MM.1S (cell line): Measurements from ENCODE around the gene CHCHD3.

Source experiments
- DNase-seq: peaks from one replicate; pipeline ENCODE4 v3.0.0-alpha.2; 2015
- H2AFZ ChIP-seq: fragments of 300-600 bp; sonication (generic); 2 replicates; pipeline ENCODE4 v1.6.0; 2016; ENCODE audit warnings: antibody characterized with exemption, low read length
- H3F3A ChIP-seq: fragments of 300-600 bp; sonication (generic); 2 replicates; pipeline ENCODE4 v1.6.1; 2016; ENCODE audit warnings: mild to moderate bottlenecking, antibody characterized with exemption, low read length, moderate library complexity, mixed read lengths; ENCODE audit not compliant: insufficient read depth
- H3K27ac ChIP-seq: fragments of 300-600 bp; sonication (generic); 2 replicates; pipeline ENCODE4 v1.5.1; 2016; ENCODE audit warnings: mild to moderate bottlenecking, low read length
- H3K27me3 ChIP-seq: fragments of 300-600 bp; sonication (generic); replicated peaks from 2 replicates; pipeline ENCODE4 v1.6.0; 2016; ENCODE audit warnings: low read length; ENCODE audit not compliant: insufficient read depth
- H3K36me3 ChIP-seq: fragments of 300-600 bp; sonication (generic); replicated peaks from 2 replicates; pipeline ENCODE4 v1.6.1; 2016; ENCODE audit warnings: mild to moderate bottlenecking, low read length, mixed read lengths; ENCODE audit not compliant: insufficient read depth
- H3K4me1 ChIP-seq: fragments of 300-600 bp; sonication (generic); 2 replicates; pipeline ENCODE4 v1.6.1; 2016; ENCODE audit warnings: low read length, mixed read lengths
- H3K4me2 ChIP-seq: fragments of 300-600 bp; sonication (generic); 2 replicates; pipeline ENCODE4 v1.6.0; 2016; ENCODE audit warnings: low read depth, low read length
- H3K4me3 ChIP-seq: fragments of 300-600 bp; sonication (generic); 2 replicates; pipeline ENCODE4 v1.5.1; 2016; ENCODE audit warnings: low read length, mixed read lengths
- H3K79me2 ChIP-seq: fragments of 300-600 bp; sonication (generic); 2 replicates; pipeline ENCODE4 v1.6.1; 2016; ENCODE audit warnings: mixed run types, low read length, mixed read lengths
- H3K9ac ChIP-seq: fragments of 300-600 bp; sonication (generic); 2 replicates; pipeline ENCODE4 v1.6.1; 2016; ENCODE audit warnings: low read length, mixed read lengths
- H3K9me2 ChIP-seq: fragments of 300-600 bp; sonication (generic); replicated peaks from 2 replicates; pipeline ENCODE4 v1.6.1; 2016; ENCODE audit warnings: mild to moderate bottlenecking, low read length, mixed read lengths; ENCODE audit not compliant: insufficient read depth
- H3K9me3 ChIP-seq: fragments of 300-600 bp; sonication (generic); replicated peaks from 2 replicates; pipeline ENCODE4 v1.6.1; 2016; ENCODE audit warnings: mild to moderate bottlenecking, low read length, mixed read lengths; ENCODE audit not compliant: insufficient read depth
- H4K20me1 ChIP-seq: fragments of 300-600 bp; sonication (generic); 2 replicates; pipeline ENCODE4 v1.6.1; 2016; ENCODE audit warnings: mild to moderate bottlenecking, low read length, moderate library complexity, mixed read lengths; ENCODE audit not compliant: insufficient read depth
- CTCF ChIP-seq: fragments of 300-600 bp; sonication (generic); IDR thresholded peaks from 2 replicates; pipeline ENCODE4 v1.5.1; 2016; ENCODE audit warnings: antibody characterized with exemption, low read length, mixed read lengths
- EZH2 ChIP-seq: fragments of 300-600 bp; sonication (generic); optimal IDR thresholded peaks from 2 replicates; pipeline ENCODE3; 2017; ENCODE audit warnings: low read depth, mild to moderate bottlenecking, antibody characterized with exemption, low read length, mixed read lengths
- EZH2phosphoT487 ChIP-seq: fragments of 300-600 bp; sonication (generic); IDR thresholded peaks from 2 replicates; pipeline ENCODE4 v1.6.1; 2018; ENCODE audit warnings: antibody characterized with exemption, low read length

CHCHD3 gene

DNA sequence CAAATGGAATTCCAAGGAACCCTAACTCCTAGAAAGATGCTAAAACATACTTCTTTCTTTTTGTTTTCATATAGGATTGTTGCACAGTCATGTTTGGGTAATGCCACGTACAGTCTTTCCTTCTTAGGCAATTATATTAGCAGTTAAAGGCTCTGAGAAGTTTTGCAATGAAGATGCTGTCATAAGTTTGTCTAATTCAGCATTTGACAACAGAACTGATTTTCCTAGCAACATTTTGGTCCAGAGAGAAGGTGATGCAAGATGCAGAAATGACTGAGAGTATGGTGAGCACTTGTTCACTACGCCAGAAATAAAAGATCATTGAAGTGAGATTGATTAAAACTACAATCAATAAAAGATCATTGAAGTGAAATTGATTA, 321.7 kb downstream of the CHCHD3 start:
- H2AFZ ChIP-seq = no peak overlapping the region
- H4K20me1 ChIP-seq = no peaks in the 10 kb centered on the region
- no peak overlapping the region for H3K27ac ChIP-seq
- no peaks in the 10 kb centered on the region for H3K36me3 ChIP-seq
- no peaks in the 10 kb centered on the region for H3K79me2 ChIP-seq
- DNase-seq = no peak
- H3K27me3 ChIP-seq = no peaks in the 10 kb centered on the region
- no peak overlapping the region for H3K9ac ChIP-seq
- H3F3A ChIP-seq = no peaks in the 10 kb centered on the region
- no peak overlapping the region for H3K4me2 ChIP-seq
- H3K4me3 ChIP-seq = no peak overlapping the region
- no peaks in the 10 kb centered on the region for H3K9me2 ChIP-seq
- no peaks in the 10 kb centered on the region for H3K9me3 ChIP-seq
- no peaks in the 10 kb centered on the region for H3K4me1 ChIP-seq
- no peak for TF ChIP-seq EZH2
- no peak for TF ChIP-seq EZH2phosphoT487
- no peak for TF ChIP-seq CTCF

DNA sequence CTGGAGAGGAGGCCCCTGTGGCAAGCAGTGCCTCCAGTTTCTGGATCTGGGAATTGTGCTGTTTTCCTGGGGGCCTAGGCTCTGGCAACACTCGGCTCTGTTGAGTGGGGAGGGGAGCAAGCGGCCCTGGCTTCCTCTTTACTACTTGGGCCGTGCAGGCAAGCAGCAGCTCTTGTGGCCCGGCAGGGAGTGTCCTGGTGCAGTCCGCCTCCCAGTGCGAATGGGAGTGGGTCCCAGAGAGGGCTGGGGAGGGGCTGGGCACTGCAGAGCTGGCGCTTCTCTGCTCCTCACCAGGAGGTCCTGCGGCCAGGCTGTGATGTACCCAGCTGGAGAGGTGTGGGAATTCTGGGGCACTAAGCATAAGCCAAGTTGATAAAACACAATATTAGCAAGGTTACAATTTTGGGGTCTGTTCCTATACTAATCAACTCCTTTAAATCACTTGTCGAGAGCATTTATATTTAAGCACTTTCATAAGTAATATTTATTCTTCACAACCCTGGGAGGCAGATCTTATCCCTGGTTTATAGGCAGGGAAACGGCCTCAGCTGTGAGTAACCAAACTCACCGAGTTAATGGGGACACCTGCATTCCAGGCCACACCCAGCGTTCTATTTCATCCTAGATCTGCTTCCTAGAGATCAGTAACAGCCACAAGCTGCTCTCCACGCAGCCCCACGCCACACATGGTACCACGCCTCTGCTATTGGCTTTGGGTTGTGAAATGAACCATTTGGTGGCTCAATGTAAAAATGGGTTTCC, 322.2 kb downstream of the CHCHD3 start:
- Histone ChIP-seq H3K4me2 (no peak overlapping the region), H3K79me2 (no peaks in the 10 kb centered on the region), H3K36me3 (no peaks in the 10 kb centered on the region)

GRCh38 chr7:132758986-132759385, 322.9 kb downstream of the CHCHD3 start:
- no peak for DNase-seq
- H3K36me3 ChIP-seq = no peaks in the 10 kb centered on the region
- no peak overlapping the region for H3K4me3 ChIP-seq
- H3K27ac ChIP-seq = no peak overlapping the region
- H3K9me2 ChIP-seq = no peaks in the 10 kb centered on the region
- H3K27me3 ChIP-seq = no peaks in the 10 kb centered on the region
- no peaks in the 10 kb centered on the region for H3F3A ChIP-seq
- no peaks in the 10 kb centered on the region for H3K4me1 ChIP-seq
- H3K79me2 ChIP-seq = no peaks in the 10 kb centered on the region
- H3K4me2 ChIP-seq = no peak overlapping the region
- H3K9me3 ChIP-seq = no peaks in the 10 kb centered on the region
- no peaks in the 10 kb centered on the region for H4K20me1 ChIP-seq
- no peak overlapping the region for H3K9ac ChIP-seq
- no peak overlapping the region for H2AFZ ChIP-seq
- TF ChIP-seq EZH2phosphoT487 = no peak
- TF ChIP-seq CTCF = no peak
- TF ChIP-seq EZH2 = no peak

More for the DNA sequence above, 322.2 kb downstream of the CHCHD3 start:
- Histone ChIP-seq H4K20me1 (no peaks in the 10 kb centered on the region), H2AFZ (no peak overlapping the region), H3K9ac (no peak overlapping the region), H3K27ac (no peak overlapping the region), H3K9me2 (no peaks in the 10 kb centered on the region), H3K4me1 (no peaks in the 10 kb centered on the region), H3F3A (no peaks in the 10 kb centered on the region), H3K9me3 (no peaks in the 10 kb centered on the region), H3K4me3 (no peak overlapping the region), H3K27me3 (no peaks in the 10 kb centered on the region)
- DNase-seq = no peak
- no peak for TF ChIP-seq EZH2phosphoT487
- TF ChIP-seq CTCF = no peak
- TF ChIP-seq EZH2 = no peak
